Omental fat pad (tissue), 4 donors: ENCODE measurements around the gene GOT2. TPM values are rescaled to one million over a fixed set of nuclear protein-coding genes. Genes with fewer than 3 reads are reported as not detected.
"Not testable (repeated sequence)": the region's sequence is repeated elsewhere in the genome, so short reads cannot be mapped to it uniquely, and the experiment has no call there.

Source experiments
- ATAC-seq: fragments of 150-250 bp; one replicate; pipeline ENCODE4 v1.9.1; 2016; ENCODE audit warnings: mild to moderate bottlenecking, moderate library complexity; ENCODE audit not compliant: low FRiP score
- DNase-seq: peaks from one replicate; pipeline ENCODE4 v3.0.0-alpha.2; 2019; ENCODE audit warnings: low spot score
- total RNA-seq, 4 donors: library from RNA; depleted of rRNA; stranded (reverse); fragments of >200 nt; gene quantifications; one replicate each; pipeline ENCODE4 v1.1.0, GENCODE V29; 2016
- TF ChIP-seq, protein P1 (sequence below), 3 donors: fragments of 450-650 bp; IDR thresholded peaks; one replicate each; pipeline ENCODE4 v1.5.1; 2016 to 2017; ENCODE audit warnings: antibody characterized with exemption in 3 of 3, mild to moderate bottlenecking in 3 of 3, moderate library complexity in 2 of 3

The GOT2 gene
- 10 to 100 TPM; 20.6 to 30.7 (median 27.4) TPM for total RNA-seq

DNA sequence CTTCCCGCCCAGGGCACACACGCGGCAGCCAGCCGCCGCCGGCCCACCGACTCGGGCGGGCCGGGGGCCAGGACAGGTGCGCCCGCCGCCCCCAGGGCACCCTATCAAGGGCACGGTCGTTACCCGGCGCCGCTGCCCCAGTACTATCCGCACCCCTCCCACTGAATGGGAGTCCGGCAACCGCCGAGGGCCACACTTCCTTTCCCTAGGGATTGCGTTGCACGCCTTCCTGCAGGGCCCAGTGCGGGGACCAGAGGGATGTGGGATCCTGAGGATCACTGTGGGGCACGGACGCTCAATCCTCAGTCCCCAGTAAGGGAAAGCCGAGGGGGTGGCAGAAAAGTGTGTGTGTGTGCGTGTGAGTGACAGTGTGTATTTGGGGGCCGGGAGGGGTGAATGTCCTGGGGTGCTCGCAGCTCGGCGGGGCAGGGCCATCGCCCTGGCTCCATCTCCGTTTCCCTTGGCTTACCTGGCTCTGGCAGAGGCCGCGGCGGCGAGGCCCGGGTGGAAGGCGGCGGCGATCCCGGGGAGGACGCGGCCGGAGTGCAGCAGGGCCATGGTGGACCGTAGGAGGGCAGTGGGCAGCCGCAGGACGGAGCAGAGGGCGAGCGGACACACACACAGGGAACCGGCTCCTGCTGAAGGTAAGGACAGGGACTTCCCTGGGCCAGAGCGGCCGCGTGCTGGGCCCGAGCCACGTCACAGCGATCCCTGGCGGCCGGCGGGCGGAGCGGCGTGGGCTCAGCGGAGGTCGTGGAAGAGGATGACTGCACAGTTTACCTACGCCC is at the start of gene GOT2:
Gene GOT2 (minus strand): TSS at position 646 of the 788 bp plus-strand sequence. CDS start 88 bp downstream, at position 558.
- ATAC-seq, result peak; percentile 96
- DNase-seq, result peak; percentile 32
- TF ChIP-seq, protein P1, sequence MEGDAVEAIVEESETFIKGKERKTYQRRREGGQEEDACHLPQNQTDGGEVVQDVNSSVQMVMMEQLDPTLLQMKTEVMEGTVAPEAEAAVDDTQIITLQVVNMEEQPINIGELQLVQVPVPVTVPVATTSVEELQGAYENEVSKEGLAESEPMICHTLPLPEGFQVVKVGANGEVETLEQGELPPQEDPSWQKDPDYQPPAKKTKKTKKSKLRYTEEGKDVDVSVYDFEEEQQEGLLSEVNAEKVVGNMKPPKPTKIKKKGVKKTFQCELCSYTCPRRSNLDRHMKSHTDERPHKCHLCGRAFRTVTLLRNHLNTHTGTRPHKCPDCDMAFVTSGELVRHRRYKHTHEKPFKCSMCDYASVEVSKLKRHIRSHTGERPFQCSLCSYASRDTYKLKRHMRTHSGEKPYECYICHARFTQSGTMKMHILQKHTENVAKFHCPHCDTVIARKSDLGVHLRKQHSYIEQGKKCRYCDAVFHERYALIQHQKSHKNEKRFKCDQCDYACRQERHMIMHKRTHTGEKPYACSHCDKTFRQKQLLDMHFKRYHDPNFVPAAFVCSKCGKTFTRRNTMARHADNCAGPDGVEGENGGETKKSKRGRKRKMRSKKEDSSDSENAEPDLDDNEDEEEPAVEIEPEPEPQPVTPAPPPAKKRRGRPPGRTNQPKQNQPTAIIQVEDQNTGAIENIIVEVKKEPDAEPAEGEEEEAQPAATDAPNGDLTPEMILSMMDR (IDR thresholded peaks at IDR 0.05), result peak in 1 of 3 donors; percentile 20

DNA sequence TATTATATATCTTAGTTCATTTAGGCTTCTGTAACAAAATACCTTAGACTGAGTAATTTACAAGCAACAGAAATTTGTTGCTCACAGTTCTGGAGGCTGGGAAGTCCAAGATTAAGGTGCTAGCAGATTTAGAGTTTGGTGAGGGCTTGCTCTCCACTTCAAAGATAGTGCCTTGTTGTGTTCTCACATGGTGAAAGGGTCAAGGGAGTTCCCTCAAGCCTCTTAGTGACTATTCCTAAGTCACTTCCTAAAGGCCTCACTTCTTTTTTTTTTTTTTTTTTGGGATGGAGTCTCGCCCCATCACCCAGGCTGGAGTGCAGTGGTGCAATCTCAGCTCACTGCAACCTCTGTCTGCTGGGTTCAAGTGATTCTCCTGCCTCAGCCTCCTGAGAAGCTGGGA is 45.2 kb upstream of the GOT2 start:
- not testable (repeated sequence) for DNase-seq

DNA sequence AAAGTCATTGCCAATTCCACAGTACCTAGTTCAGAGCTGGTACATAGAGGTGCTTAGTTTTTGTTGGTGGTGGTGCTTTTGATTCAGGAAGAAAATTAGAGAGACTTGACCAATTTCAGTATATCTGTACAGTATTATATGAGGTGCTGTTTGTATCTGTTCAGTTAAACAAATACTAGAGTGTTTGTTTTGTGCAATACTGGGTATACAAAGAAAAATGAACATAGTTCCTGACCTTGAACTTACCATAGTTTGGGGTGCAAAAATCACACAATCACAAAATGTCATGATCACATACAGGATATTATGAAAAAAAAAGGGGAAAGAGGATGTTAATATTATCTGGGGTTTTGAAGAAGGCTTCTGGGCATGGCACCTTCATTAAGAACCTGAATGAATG is 39.8 kb upstream of the GOT2 start:
- TF ChIP-seq, protein P1 (IDR thresholded peaks at IDR 0.05), result no peak
- ATAC-seq (no peak), DNase-seq (no peak)

More for the DNA sequence above, 45.2 kb upstream of the GOT2 start:
- not testable (repeated sequence) for ATAC-seq

DNA sequence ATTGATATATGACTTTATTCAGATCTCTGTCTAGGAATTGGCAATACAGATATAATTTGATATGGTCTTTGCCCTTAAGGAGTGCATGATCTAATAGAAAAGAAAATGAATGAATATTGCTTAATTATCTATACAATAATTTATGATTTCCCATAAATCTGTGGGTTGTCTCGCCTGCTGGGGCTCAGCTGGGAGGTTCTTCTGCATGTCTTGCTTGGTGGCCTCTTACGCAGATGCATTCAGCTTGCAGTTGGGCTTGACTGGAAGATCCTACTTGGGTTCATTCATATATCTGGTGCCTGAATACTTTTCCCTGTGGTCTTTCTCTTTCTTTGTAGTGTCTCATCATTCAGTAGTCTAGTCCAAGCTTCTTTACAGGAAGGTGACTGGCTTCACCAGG is 34.0 kb upstream of the GOT2 start:
- ATAC-seq (no peak), DNase-seq (no peak)
- TF ChIP-seq, protein P1 (IDR thresholded peaks at IDR 0.05), result no peak

DNA sequence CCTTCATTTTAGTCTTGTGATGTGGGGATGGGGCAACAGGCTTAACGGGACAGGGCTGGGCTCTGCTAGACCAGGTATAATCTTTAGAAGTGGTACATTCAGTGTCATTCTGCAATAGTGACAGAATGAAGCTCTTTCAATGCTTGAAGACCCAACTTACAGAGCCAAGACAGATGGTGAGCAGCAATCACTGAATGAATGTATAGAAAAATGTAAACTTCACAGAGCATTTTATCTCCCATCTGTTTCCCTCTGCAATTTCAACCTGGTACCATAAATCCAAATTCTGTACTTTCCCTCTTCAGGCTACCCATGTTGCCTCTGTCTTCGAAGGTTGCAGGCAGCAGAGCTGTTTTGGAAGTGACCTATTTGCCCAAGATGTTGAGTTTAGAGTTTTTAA is 33.5 kb upstream of the GOT2 start:
- TF ChIP-seq, protein P1 (IDR thresholded peaks at IDR 0.05), result no peak
- ATAC-seq (no peak), DNase-seq (no peak)

DNA sequence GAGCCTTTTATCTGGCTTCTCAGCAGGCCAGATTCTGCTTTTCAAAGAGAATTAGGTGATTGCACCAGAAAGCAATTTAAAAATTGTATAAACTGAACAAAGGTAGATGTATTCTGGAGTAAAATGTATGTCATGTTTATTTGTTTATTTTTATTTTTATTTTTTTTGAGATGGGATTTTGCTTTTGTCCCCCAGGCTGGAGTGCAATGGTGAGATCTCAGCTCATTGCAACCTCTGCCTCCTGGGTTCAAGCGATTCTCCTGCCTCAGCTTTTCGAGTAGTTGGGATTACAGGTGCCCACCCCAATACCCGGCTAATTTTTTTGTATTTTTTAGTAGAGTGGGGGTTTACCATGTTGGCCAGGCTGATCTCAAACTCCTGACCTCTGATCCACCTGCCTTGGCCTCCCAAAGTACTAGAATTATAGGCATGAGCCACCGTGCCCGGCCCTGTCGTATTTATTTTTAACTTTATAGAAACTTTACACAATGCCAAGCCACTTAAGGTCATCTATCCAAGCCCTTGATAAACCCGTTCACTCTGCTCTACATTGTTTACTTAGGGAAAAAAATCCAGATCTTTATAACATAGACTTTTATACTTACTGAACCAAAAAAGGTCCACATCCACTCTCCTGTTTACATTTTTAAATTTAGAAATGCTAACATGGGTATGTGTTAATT is 22.7 kb upstream of the GOT2 start:
- ATAC-seq, result no peak
- TF ChIP-seq, protein P1 (IDR thresholded peaks at IDR 0.05), result no peak
- no peak for DNase-seq

DNA sequence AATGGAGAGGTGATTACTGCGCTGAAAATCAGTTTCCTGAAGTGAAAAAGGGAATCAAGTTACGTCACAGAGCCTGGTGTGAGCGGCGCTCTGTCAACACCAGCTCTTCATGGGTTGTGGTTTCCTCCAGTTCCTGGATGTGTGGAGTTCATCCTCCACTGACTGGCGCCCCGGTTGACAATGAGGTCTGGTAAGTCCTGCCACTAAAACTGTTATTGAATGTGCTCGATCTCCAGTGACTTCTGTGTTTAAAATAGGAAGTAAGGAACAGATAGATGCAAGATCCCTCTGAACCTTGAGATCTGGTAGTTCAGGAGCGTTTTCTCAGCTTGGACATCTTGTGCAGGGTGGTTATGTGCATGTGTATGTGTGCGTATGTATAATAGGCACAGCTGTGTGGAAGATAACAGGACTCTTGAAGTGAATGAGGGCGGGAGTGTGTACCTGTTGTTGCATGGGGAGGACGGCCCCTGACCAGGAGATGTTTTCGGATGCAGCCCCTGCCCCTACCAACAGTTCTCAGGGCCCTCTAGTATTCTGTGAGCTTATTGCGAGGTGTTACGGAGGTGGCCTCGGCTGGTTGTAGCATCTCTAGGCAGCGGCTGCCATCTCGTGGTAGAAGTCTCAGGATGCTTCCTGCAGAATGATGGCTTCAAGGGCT is 22.0 kb upstream of the GOT2 start:
- peak; percentile 77 for ATAC-seq
- TF ChIP-seq, protein P1 (IDR thresholded peaks at IDR 0.05), result no peak
- DNase-seq, result no peak
